Endodermal cell (in vitro differentiated cells): ENCODE measurements around the gene SSBP2. TPM values are rescaled to one million over a fixed set of nuclear protein-coding genes. Genes with fewer than 3 reads are reported as not detected.

Experiments
- DNase-seq: peaks from one replicate; pipeline ENCODE4 v3.0.0-alpha.2; 2017
- H3K27ac ChIP-seq: 2 replicates; pipeline ENCODE4 v1.5.1; 2013; ENCODE audit warnings: mild to moderate bottlenecking, low read depth, low read length, moderate library complexity
- H3K27me3 ChIP-seq: 2 replicates; pipeline ENCODE4 v1.6.1; 2013; ENCODE audit warnings: mild to moderate bottlenecking, low read length, moderate library complexity; ENCODE audit not compliant: insufficient read depth, control insufficient read depth, poor library complexity, severe bottlenecking
- H3K36me3 ChIP-seq: 2 replicates; pipeline ENCODE4 v1.7.0; 2013; ENCODE audit warnings: mild to moderate bottlenecking, low read length, moderate library complexity; ENCODE audit not compliant: control insufficient read depth, insufficient read depth
- H3K4me1 ChIP-seq: one replicate; pipeline ENCODE4 v1.7.0; 2013; ENCODE audit warnings: low read length; ENCODE audit not compliant: control insufficient read depth, insufficient read depth
- H3K4me3 ChIP-seq: 2 replicates; pipeline ENCODE4 v1.5.1; 2013; ENCODE audit warnings: mild to moderate bottlenecking, low read length, moderate library complexity
- H3K9ac ChIP-seq: 2 replicates; pipeline ENCODE4 v1.6.1; 2013; ENCODE audit warnings: mild to moderate bottlenecking, low read length, moderate library complexity; ENCODE audit not compliant: poor library complexity, severe bottlenecking; ENCODE audit errors: extremely low read depth
- H3K9me3 ChIP-seq: 2 replicates; pipeline ENCODE4 v1.6.1; 2013; ENCODE audit warnings: mild to moderate bottlenecking, low read length, moderate library complexity; ENCODE audit not compliant: control insufficient read depth
- H3K27ac Mint-ChIP-seq: 2 replicates; pipeline ENCODE4 v1.8.0; 2020; ENCODE audit warnings: mixed read lengths
- H3K27me3 Mint-ChIP-seq: 2 replicates; pipeline ENCODE4 v1.8.0; 2021; ENCODE audit warnings: mild to moderate bottlenecking, mixed read lengths; ENCODE audit not compliant: insufficient read depth
- H3K36me3 Mint-ChIP-seq: 2 replicates; pipeline ENCODE4 v1.8.0; 2020; ENCODE audit warnings: low read depth, mixed read lengths
- H3K4me1 Mint-ChIP-seq: 2 replicates; pipeline ENCODE4 v1.8.0; 2020; ENCODE audit warnings: mixed read lengths
- H3K4me3 Mint-ChIP-seq: 2 replicates; pipeline ENCODE4 v1.8.0; 2020; ENCODE audit warnings: mild to moderate bottlenecking, moderate library complexity, mixed read lengths
- H3K9me3 Mint-ChIP-seq: 2 replicates; pipeline ENCODE4 v1.8.0; 2020; ENCODE audit warnings: mild to moderate bottlenecking, mixed read lengths
- CTCF ChIP-seq: fragments of 200-600 bp; sonication (generic); conservative IDR thresholded peaks from 2 replicates; pipeline ENCODE4 v1.5.0; 2021; ENCODE audit warnings: antibody characterized with exemption, mild to moderate bottlenecking
- WGBS, 2 experiments: methylation state at CpG; one replicate each; pipeline versions ENCODE4 v1.1.5 to v1.1.7; 2013; ENCODE audit warnings: missing lambda C conversion rate in 2 of 2, mixed read lengths in 1 of 2; ENCODE audit not compliant: insufficient coverage in 1 of 2, insufficient read length in 1 of 2; 5-methylcytosine and 5-hydroxymethylcytosine counted together
- total RNA-seq, 2 donors: library from RNA; stranded (reverse); fragmentation: NEBNext Ultra II Directional in 1 of 2; extraction: Animal tissue kit (Norgen Biotek cat#: 25700) in 1 of 2; gene quantifications; 2 replicates in 1 of 2; 3 replicates in 1 of 2; pipeline ENCODE4 v1.2.1, GENCODE V29; 2021

Gene SSBP2
- total RNA-seq, 2 donors from 2014 or later: 27.5 to 30.2 TPM

GRCh38 chr5:81405126-81405891, 345.6 kb downstream of the SSBP2 start:
- Mint-ChIP-seq H3K4me1 (peaks cover 16% of the 10 kb centered on the region), H3K4me3 (no peak overlapping the region), H3K27ac (no peak overlapping the region), H3K9me3 (peaks cover 4% of the 10 kb centered on the region), H3K27me3 (peaks cover 20% of the 10 kb centered on the region), H3K36me3 (no peaks in the 10 kb centered on the region)
- Histone ChIP-seq H3K4me3 (no peak overlapping the region), H3K27ac (no peak overlapping the region), H3K36me3 (no peaks in the 10 kb centered on the region), H3K9me3 (no peaks in the 10 kb centered on the region), H3K4me1 (peaks cover 13% of the 10 kb centered on the region), H3K27me3 (no peaks in the 10 kb centered on the region), H3K9ac (no peak overlapping the region)
- TF ChIP-seq CTCF: no peak
- WGBS, 2 experiments: 91 to 98% methylated on average over 5 to 7 of the region's 7 CpGs
- DNase-seq: no peak

GRCh38 chr5:81402192-81402930, 348.5 kb downstream of the SSBP2 start:
- H3K27ac ChIP-seq: no peak overlapping the region
- no peak for TF ChIP-seq CTCF
- 40 to 64% methylated on average over 1 to 2 of the region's 2 CpGs for WGBS, 2 experiments
- Mint-ChIP-seq H3K9me3 (no peaks in the 10 kb centered on the region), H3K27ac (no peak overlapping the region), H3K4me3 (no peak overlapping the region), H3K27me3 (peaks cover 20% of the 10 kb centered on the region), H3K4me1 (peaks cover 4% of the 10 kb centered on the region), H3K36me3 (no peaks in the 10 kb centered on the region)
- no peak for DNase-seq
- H3K9ac ChIP-seq: no peak overlapping the region
- peaks cover 3% of the 10 kb centered on the region for H3K4me1 ChIP-seq
- no peaks in the 10 kb centered on the region for H3K36me3 ChIP-seq
- no peak overlapping the region for H3K4me3 ChIP-seq
- no peaks in the 10 kb centered on the region for H3K27me3 ChIP-seq
- H3K9me3 ChIP-seq: no peaks in the 10 kb centered on the region

GRCh38 chr5:81401266-81401665, 349.6 kb downstream of the SSBP2 start:
- TF ChIP-seq CTCF: no peak
- no peaks in the 10 kb centered on the region for H3K4me1 Mint-ChIP-seq
- no peak overlapping the region for H3K4me3 Mint-ChIP-seq
- H3K27me3 Mint-ChIP-seq: peaks cover 29% of the 10 kb centered on the region
- no peaks in the 10 kb centered on the region for H3K9me3 ChIP-seq
- WGBS, 2 experiments: 88 to 96% methylated on average over 9 to 11 of the region's 11 CpGs
- H3K27ac Mint-ChIP-seq: no peak overlapping the region
- H3K36me3 ChIP-seq: no peaks in the 10 kb centered on the region
- H3K27ac ChIP-seq: no peak overlapping the region
- no peaks in the 10 kb centered on the region for H3K9me3 Mint-ChIP-seq
- H3K27me3 ChIP-seq: no peaks in the 10 kb centered on the region
- H3K4me3 ChIP-seq: no peak overlapping the region
- DNase-seq: no peak
- peaks cover 3% of the 10 kb centered on the region for H3K4me1 ChIP-seq
- no peak overlapping the region for H3K9ac ChIP-seq
- no peaks in the 10 kb centered on the region for H3K36me3 Mint-ChIP-seq
